ENCODE results near the gene PANK1. TPM values are rescaled to one million over a fixed set of nuclear protein-coding genes. Genes with fewer than 3 reads are reported as not detected.

The PANK1 gene
- polyA plus RNA-seq, 1 experiment: 4.2 TPM

DNA sequence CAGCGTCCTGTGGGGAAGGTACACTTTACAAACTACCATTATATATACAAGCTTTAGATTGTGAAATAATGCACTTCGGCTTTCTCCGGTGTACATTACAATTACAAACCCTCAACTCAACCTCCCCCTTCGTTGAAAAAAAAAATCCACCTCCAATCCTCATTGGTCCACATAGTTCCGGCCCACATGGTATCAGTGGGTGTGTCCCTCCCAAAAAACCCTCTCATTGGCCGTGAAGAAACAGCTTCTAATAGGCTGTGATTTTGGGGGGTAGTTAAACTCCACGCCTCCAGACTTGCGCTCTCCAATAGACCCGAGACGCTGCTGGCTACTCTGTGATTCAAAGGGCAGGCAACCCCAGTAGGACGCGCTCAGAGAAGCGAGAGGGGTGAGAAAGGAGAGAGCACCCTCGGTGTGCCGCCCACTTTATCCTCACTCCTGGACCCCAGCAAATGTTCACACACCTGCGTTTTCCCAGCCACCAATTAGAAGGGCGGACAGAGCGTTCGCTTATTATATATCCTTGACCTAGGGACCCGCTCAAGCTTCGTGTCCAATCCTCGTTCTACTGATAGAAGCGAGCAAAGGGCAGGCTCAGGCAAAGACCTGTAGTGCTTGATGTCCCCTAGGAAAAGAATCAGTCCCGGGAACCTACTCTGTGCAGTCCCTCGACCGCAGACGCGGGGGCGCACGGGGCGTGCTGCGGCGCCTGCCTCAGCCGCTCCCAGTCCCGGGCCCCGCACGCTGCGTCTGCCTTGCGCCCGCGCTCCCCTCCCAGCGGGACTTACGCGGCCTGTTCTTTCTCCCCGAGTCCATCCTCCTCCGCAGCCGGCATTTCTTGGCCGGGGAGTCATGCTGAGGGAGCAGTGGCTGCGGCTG lies 991 bp downstream of the PANK1 start:
- H3K27me3 ChIP-seq (ENCODE audit: control insufficient read depth, insufficient read depth, low read length): no peaks in the 10 kb centered on the region
- DNase-seq (ENCODE audit: low read depth): peak; percentile 73
- peak overlapping the region; percentile 69 for H3K4me3 ChIP-seq (ENCODE audit: low read depth, low read length)
- CTCF ChIA-PET: interaction anchor here (0.7 to 2.1 kb wide), 5 partner anchors 9 to 1465 kb away, joined by 3 to 11 read pairs (median 3); partner anchors contain the start of gene KIF20B
- POLR2A ChIA-PET: interaction anchor here (0.7 kb wide), 2 partner anchors 382 to 546 kb away, joined by 4 read pairs; no protein-coding TSS in a partner anchor
- TF ChIP-seq, protein P1, sequence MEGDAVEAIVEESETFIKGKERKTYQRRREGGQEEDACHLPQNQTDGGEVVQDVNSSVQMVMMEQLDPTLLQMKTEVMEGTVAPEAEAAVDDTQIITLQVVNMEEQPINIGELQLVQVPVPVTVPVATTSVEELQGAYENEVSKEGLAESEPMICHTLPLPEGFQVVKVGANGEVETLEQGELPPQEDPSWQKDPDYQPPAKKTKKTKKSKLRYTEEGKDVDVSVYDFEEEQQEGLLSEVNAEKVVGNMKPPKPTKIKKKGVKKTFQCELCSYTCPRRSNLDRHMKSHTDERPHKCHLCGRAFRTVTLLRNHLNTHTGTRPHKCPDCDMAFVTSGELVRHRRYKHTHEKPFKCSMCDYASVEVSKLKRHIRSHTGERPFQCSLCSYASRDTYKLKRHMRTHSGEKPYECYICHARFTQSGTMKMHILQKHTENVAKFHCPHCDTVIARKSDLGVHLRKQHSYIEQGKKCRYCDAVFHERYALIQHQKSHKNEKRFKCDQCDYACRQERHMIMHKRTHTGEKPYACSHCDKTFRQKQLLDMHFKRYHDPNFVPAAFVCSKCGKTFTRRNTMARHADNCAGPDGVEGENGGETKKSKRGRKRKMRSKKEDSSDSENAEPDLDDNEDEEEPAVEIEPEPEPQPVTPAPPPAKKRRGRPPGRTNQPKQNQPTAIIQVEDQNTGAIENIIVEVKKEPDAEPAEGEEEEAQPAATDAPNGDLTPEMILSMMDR (IDR thresholded peaks at IDR 0.05; ENCODE audit: insufficient read depth, low read depth, low read length): 0 out of 2 replicates have a peak, but pooled peaks have one; percentile 5
- no peaks in the 10 kb centered on the region for H3K36me3 ChIP-seq (ENCODE audit: control insufficient read depth, insufficient read depth, low read length)

DNA sequence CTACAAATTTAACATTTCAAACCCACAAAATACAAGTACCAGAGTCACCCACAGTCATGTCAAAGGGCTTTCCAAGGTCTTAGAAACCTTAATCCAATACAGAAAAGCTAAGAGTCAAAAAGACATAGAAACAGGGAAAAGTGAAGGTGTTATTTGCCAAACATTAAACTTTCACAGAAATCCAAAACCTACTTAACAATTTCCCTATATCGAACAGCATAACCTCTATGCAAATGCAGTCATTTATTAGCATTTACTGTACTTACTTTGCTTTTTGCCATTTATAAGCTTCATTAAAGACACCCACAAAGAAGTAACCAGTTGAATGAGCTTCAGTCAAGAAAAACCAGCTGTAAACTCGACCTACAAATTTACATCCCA lies 1.6 kb downstream of the PANK1 start:
- DNase-seq (ENCODE audit: low read depth): no peak
- TF ChIP-seq, protein P1 (IDR thresholded peaks at IDR 0.05; ENCODE audit: insufficient read depth, low read depth, low read length): no peak
- no peaks in the 10 kb centered on the region for H3K27me3 ChIP-seq (ENCODE audit: control insufficient read depth, insufficient read depth, low read length)
- H3K4me3 ChIP-seq (ENCODE audit: low read depth, low read length): peak overlapping the region; percentile 69
- ChIA-PET POLR2A (no interaction called here), CTCF (interaction anchor here (1.2 to 2.1 kb wide), 4 partner anchors 8 to 79 kb away, joined by 3 to 11 read pairs (median 3); partner anchors contain the start of gene KIF20B)
- H3K36me3 ChIP-seq (ENCODE audit: control insufficient read depth, insufficient read depth, low read length): no peaks in the 10 kb centered on the region

DNA sequence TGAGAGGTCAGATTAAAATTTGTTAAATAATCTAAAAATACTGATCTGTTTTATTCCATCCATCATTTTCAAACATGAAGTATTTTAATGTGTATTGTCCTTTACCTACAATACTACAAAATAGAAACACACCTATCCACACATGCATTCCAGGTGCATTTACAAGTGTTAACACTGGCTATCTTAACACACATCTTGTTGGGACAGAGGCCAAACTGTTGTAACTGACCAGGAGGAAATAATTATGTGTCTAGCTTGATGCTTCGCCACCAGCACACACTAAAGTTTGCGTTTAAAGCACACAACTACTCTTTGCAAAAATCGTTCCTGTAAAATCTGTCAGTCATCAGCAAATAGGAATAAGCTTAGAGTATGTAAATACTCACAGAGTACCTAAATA lies 2.8 kb downstream of the PANK1 start:
- ChIA-PET CTCF (no interaction called here), POLR2A (no interaction called here)
- Histone ChIP-seq H3K36me3 (ENCODE audit: control insufficient read depth, insufficient read depth, low read length) (no peaks in the 10 kb centered on the region), H3K4me3 (ENCODE audit: low read depth, low read length) (no peak overlapping the region), H3K27me3 (ENCODE audit: control insufficient read depth, insufficient read depth, low read length) (no peaks in the 10 kb centered on the region)
- no peak for DNase-seq (ENCODE audit: low read depth)
- TF ChIP-seq, protein P1 (IDR thresholded peaks at IDR 0.05; ENCODE audit: insufficient read depth, low read depth, low read length): no peak

DNA sequence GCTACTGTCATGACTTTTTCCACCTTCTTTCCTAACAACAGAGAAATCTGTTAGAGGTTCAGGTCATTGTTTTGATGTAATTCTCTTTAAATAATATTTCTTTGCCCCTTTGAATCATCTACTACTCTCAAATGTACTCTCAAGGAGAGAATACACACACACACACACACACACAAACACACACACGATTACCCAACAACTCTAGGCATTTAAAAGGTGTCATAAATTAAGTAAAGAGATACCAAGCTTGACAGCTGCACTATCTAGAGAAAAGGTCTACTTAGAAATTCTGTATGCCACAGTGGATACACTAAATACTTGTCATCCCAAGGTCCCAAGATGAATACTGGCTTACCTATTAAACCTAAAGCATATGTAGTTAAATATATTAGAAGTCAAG lies 4.8 kb downstream of the PANK1 start:
- Histone ChIP-seq H3K4me3 (ENCODE audit: low read depth, low read length) (no peak overlapping the region), H3K36me3 (ENCODE audit: control insufficient read depth, insufficient read depth, low read length) (no peaks in the 10 kb centered on the region), H3K27me3 (ENCODE audit: control insufficient read depth, insufficient read depth, low read length) (no peaks in the 10 kb centered on the region)
- DNase-seq (ENCODE audit: low read depth): no peak
- TF ChIP-seq, protein P1 (IDR thresholded peaks at IDR 0.05; ENCODE audit: insufficient read depth, low read depth, low read length): no peak
- ChIA-PET POLR2A (no interaction called here), CTCF (interaction anchor here (0.8 kb wide), 1 partner anchor 14 kb away, joined by 3 read pairs; no protein-coding TSS in a partner anchor)

DNA sequence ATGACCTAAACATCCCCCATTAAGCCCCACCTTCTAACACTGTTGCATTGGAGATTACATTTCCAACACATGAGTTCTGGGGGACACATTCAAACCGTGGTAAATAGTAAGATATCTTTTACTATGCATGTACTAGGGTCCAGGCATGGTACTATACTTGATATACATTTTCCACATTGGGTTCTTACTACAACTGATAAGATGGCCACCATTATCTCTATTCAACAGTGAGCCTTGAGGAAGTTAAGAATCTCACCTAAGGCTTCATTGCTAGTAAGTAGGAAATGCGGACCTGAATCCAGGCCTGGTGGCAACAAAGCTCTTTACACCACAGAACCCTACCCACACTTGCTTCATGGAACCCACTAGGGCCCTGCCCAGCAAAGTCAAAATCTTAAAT lies 5.7 kb downstream of the PANK1 start:
- H3K27me3 ChIP-seq (ENCODE audit: control insufficient read depth, insufficient read depth, low read length): no peaks in the 10 kb centered on the region
- POLR2A ChIA-PET: no interaction called here
- DNase-seq (ENCODE audit: low read depth): no peak
- no peak overlapping the region for H3K4me3 ChIP-seq (ENCODE audit: low read depth, low read length)
- TF ChIP-seq, protein P1 (IDR thresholded peaks at IDR 0.05; ENCODE audit: insufficient read depth, low read depth, low read length): no peak
- CTCF ChIA-PET: no interaction called here
- H3K36me3 ChIP-seq (ENCODE audit: control insufficient read depth, insufficient read depth, low read length): no peaks in the 10 kb centered on the region

Data from BJ (cell line).